HepG2 (cell line): Measurements from ENCODE around the gene DUSP22. TPM values are rescaled to one million over a fixed set of nuclear protein-coding genes. Genes with fewer than 3 reads are reported as not detected.

Source experiments
- ATAC-seq: fragments of 200-7000 bp; cut with Tn5 transposase; 3 replicates; pipeline ENCODE4 v1.9.1; 2020; ENCODE audit warnings: mild to moderate bottlenecking, moderate library complexity
- BruUV-seq: library from RNA; stranded (reverse); fragments of 400-500 nt; replicated peaks from 2 replicates; lab custom pipeline; 2021; lab: Mats Ljungman, UMichigan
- CTCF ChIA-PET: fragments of 300-600 bp; formaldehyde crosslinking; extraction: SDS; loops from one replicate; lab custom pipeline; 2021; ENCODE audit warnings: low total read pairs, inconsistent platforms, low intra/inter-chr PET ratio; lab: Yijun Ruan, JAX
- POLR2A ChIA-PET: fragments of 350-600 bp; sonication (Branson Sonifier 250); formaldehyde crosslinking; loops from one replicate; lab custom pipeline; 2020; ENCODE audit warnings: antibody characterized with exemption, inconsistent platforms; lab: Yijun Ruan, JAX
- DNase-seq: peaks from one replicate; pipeline ENCODE4 v3.0.0-alpha.2; 2015; ENCODE audit warnings: low spot score
- FAIRE-seq: peaks from 3 replicates; lab custom pipeline; 2011; peaks lifted over from hg19 to GRCh38; lab: Jason Lieb, UNC
- H2AFZ ChIP-seq: one replicate; pipeline ENCODE4 v1.6.1; 2011; ENCODE audit warnings: low read length, inconsistent platforms
- H3K27ac ChIP-seq: fragments of 300-600 bp; 3 replicates; pipeline ENCODE4 v1.8.0; 2011; ENCODE audit warnings: mixed run types, mild to moderate bottlenecking, mixed read lengths, low read length, inconsistent platforms; ENCODE audit not compliant: insufficient read depth; ENCODE audit errors: extremely low read length
- H3K27me3 ChIP-seq, 2 experiments: fragments of 200-600 bp in 1 of 2; 2 replicates in 1 of 2; 3 replicates in 1 of 2; pipeline versions ENCODE4 v1.6.0 to v1.8.0; 2011; ENCODE audit warnings: low read length in 2 of 2, mild to moderate bottlenecking in 2 of 2, moderate library complexity in 2 of 2, inconsistent platforms in 1 of 2; ENCODE audit not compliant: insufficient read depth in 2 of 2, control insufficient read depth in 1 of 2
- H3K36me3 ChIP-seq, 2 experiments: fragments of 200-600 bp in 1 of 2; replicated peaks in 1 of 2; 2 replicates in 1 of 2; 3 replicates in 1 of 2; pipeline versions ENCODE4 v1.5.1 to v1.8.0; 2011; ENCODE audit warnings: low read length in 2 of 2, inconsistent platforms in 1 of 2; ENCODE audit not compliant: insufficient read depth in 2 of 2, control insufficient read depth in 1 of 2
- H3K4me1 ChIP-seq: 2 replicates; pipeline ENCODE4 v1.5.1; 2012; ENCODE audit warnings: low read length, inconsistent platforms; ENCODE audit not compliant: insufficient read depth
- H3K4me2 ChIP-seq: 2 replicates; pipeline ENCODE4 v1.6.0; 2011; ENCODE audit warnings: low read depth, low read length, inconsistent platforms
- H3K4me3 ChIP-seq, 3 experiments: fragments of 200-600 bp in 1 of 3; sonication (generic), shearing (Covaris generic) in 1 of 3; replicated peaks in 1 of 3; 2 replicates each; pipeline ENCODE4 v1.5.1; 2011 to 2016; ENCODE audit warnings: low read length in 3 of 3, inconsistent platforms in 2 of 3, low read depth in 2 of 3, mild to moderate bottlenecking in 2 of 3, control low read depth in 1 of 3, mixed read lengths in 1 of 3; ENCODE audit not compliant: insufficient read depth in 1 of 3
- H3K79me2 ChIP-seq: one replicate; pipeline ENCODE4 v1.6.1; 2011; ENCODE audit warnings: low read length, inconsistent platforms; ENCODE audit not compliant: insufficient read depth
- H3K9ac ChIP-seq: 2 replicates; pipeline ENCODE4 v1.6.0; 2011; ENCODE audit warnings: mild to moderate bottlenecking, low read depth, low read length, inconsistent platforms; ENCODE audit not compliant: insufficient read depth
- H3K9me3 ChIP-seq: 2 replicates; pipeline ENCODE4 v1.5.1; 2012; ENCODE audit warnings: mild to moderate bottlenecking, low read length
- H4K20me1 ChIP-seq: 2 replicates; pipeline ENCODE4 v1.6.0; 2011; ENCODE audit warnings: inconsistent platforms, mild to moderate bottlenecking, low read length, moderate library complexity; ENCODE audit not compliant: insufficient read depth
- ELF1 ChIP-seq: sonication (generic); formaldehyde crosslinking; IDR thresholded peaks from 2 replicates; pipeline ENCODE4 v1.4.0; 2020; ENCODE audit warnings: missing genetic modification reagents
- GATA4 ChIP-seq: sonication (generic); IDR thresholded peaks from 2 replicates; pipeline ENCODE4 v1.6.1; 2016; ENCODE audit warnings: antibody characterized with exemption, low read depth, borderline replicate concordance
- HMG20A ChIP-seq: IDR thresholded peaks from 2 replicates; pipeline ENCODE4 v1.6.1; 2016; ENCODE audit warnings: borderline replicate concordance
- MED8 ChIP-seq: sonication (generic); formaldehyde crosslinking; IDR thresholded peaks from 2 replicates; pipeline ENCODE4 v1.8.1; 2023; ENCODE audit warnings: mild to moderate bottlenecking, missing genetic modification reagents; ENCODE audit not compliant: insufficient replicate concordance
- RAD51 ChIP-seq: fragments of 450-650 bp; IDR thresholded peaks from 2 replicates; pipeline ENCODE4 v1.6.1; 2016; ENCODE audit warnings: borderline replicate concordance
- RFXAP ChIP-seq: sonication (generic); formaldehyde crosslinking; IDR thresholded peaks from 2 replicates; pipeline ENCODE4 v1.4.0; 2020; ENCODE audit warnings: missing genetic modification reagents, borderline replicate concordance
- SMAD1 ChIP-seq: sonication (generic); formaldehyde crosslinking; IDR thresholded peaks from 2 replicates; pipeline ENCODE4 v1.4.0; 2020; ENCODE audit warnings: missing genetic modification reagents, low read depth, mild to moderate bottlenecking, borderline replicate concordance
- SOX6 ChIP-seq, 2 experiments: fragments of 450-650 bp in 1 of 2; sonication (generic) in 1 of 2; formaldehyde crosslinking in 1 of 2; IDR thresholded peaks; 2 replicates each; pipeline versions ENCODE4 v1.4.0 to v1.6.1; 2017 to 2020; ENCODE audit warnings: antibody characterized with exemption in 1 of 2, mild to moderate bottlenecking in 1 of 2, missing genetic modification reagents in 1 of 2
- SRSF4 ChIP-seq: fragments of 200-400 bp; formaldehyde crosslinking; IDR thresholded peaks from one replicate; pipeline ENCODE4 v1.6.1; 2018; ENCODE audit warnings: mild to moderate bottlenecking, low read depth, low read length, moderate library complexity; ENCODE audit not compliant: poor library complexity, severe bottlenecking
- TAF15 ChIP-seq: fragments of 200-400 bp; formaldehyde crosslinking; IDR thresholded peaks from one replicate; pipeline ENCODE4 v1.6.1; 2018; ENCODE audit warnings: mild to moderate bottlenecking, low read depth, low read length; ENCODE audit not compliant: poor library complexity, severe bottlenecking
- TEF ChIP-seq: sonication (generic); formaldehyde crosslinking; IDR thresholded peaks from 2 replicates; pipeline ENCODE4 v1.5.0; 2020; ENCODE audit warnings: missing genetic modification reagents
- TOE1 ChIP-seq: sonication (generic); formaldehyde crosslinking; IDR thresholded peaks from 2 replicates; pipeline ENCODE4 v1.4.0; 2020; ENCODE audit warnings: mild to moderate bottlenecking, missing genetic modification reagents
- ZNF253 ChIP-seq: sonication (generic); formaldehyde crosslinking; IDR thresholded peaks from 2 replicates; pipeline ENCODE4 v1.8.0; 2022; ENCODE audit warnings: mild to moderate bottlenecking, missing genetic modification reagents, borderline replicate concordance
- ZNF281 ChIP-seq: sonication (generic); formaldehyde crosslinking; IDR thresholded peaks from 2 replicates; pipeline ENCODE4 v1.4.0; 2020; ENCODE audit warnings: missing genetic modification reagents, borderline replicate concordance
- ZNF496 ChIP-seq: sonication (generic); formaldehyde crosslinking; IDR thresholded peaks from 2 replicates; pipeline ENCODE4 v1.8.1; 2023; ENCODE audit warnings: mild to moderate bottlenecking, moderate library complexity, missing genetic modification reagents; ENCODE audit not compliant: insufficient replicate concordance
- ZNF512 ChIP-seq: sonication (generic); formaldehyde crosslinking; IDR thresholded peaks from 2 replicates; pipeline ENCODE4 v1.4.0; 2020; ENCODE audit warnings: mild to moderate bottlenecking, missing genetic modification reagents
- ZNF800 ChIP-seq: sonication (generic); formaldehyde crosslinking; IDR thresholded peaks from 2 replicates; pipeline ENCODE4 v1.4.0; 2020; ENCODE audit warnings: missing genetic modification reagents
- WGBS: methylation state at CpG from one replicate; pipeline ENCODE4 v1.1.6; 2017; ENCODE audit warnings: low lambda C conversion rate; 5-methylcytosine and 5-hydroxymethylcytosine counted together
- in situ Hi-C: cut with HindIII; loops from 2 replicates; pipeline ENCODE4 v1.10.0; 2017; ENCODE audit warnings: low pct_unique_long_range_greater_than_20kb; ENCODE audit not compliant: extremely low pct_ligation_motif_present
- intact Hi-C: fragments of 100-400 bp; cut with micrococcal nuclease; formaldehyde crosslinking; loops from one replicate; pipeline ENCODE4 v1.10.0; 2022; ENCODE audit not compliant: unreplicated experiment
- polyA plus RNA-seq, 8 experiments: library from polyadenylated mRNA; depleted of rRNA in 3 of 8; stranded (reverse) in 7 of 8; unstranded in 1 of 8; fragments of >200 nt; fragmentation: Illumina TruSeq in 4 of 8; extraction: Trizol in 4 of 8; gene quantifications; 2 replicates each; pipeline versions ENCODE4 v1.2.1 to v1.2.3, GENCODE V29; 2011 to 2016; ENCODE audit warnings: low read depth in 4 of 8, missing spikeins in 1 of 8, mixed read lengths in 1 of 8; ENCODE audit not compliant: insufficient read depth in 1 of 8
- total RNA-seq, 5 experiments: library from RNA; depleted of rRNA; stranded (reverse); fragments of >200 nt; fragmentation: Illumina TruSeq; extraction: Trizol; gene quantifications; 2 replicates each; pipeline ENCODE4 v1.2.3, GENCODE V29; 2016; ENCODE audit warnings: low read depth in 1 of 5

Gene DUSP22
- total and polyA plus RNA-seq, 2 of the 13 experiments (the other 11 are each of a cell fraction or from before 2014, with no cell fraction given), result 20.2 to 32.8 TPM

- H3K27me3 ChIP-seq, result no peaks in the 10 kb centered on the region; a peak in 1 of 5 replicates
- no peak overlapping the region for H3K27ac ChIP-seq
- no peak overlapping the region for H3K9ac ChIP-seq
- peaks cover 16% of the 10 kb centered on the region for H3K4me1 ChIP-seq
- in situ Hi-C loops, result no loop called here
- no peak overlapping the region for H3K4me3 ChIP-seq
- H3K36me3 ChIP-seq, result peaks cover 0 to 1% of the 10 kb centered on the region in 2 experiments; a peak in 2 of 5 replicates
- no peak for TF ChIP-seq RAD51
- TF ChIP-seq TOE1, result no peak
- no peak for TF ChIP-seq RFXAP
- no peak for TF ChIP-seq ZNF253 (CRISPR knock-in tag)
- TF ChIP-seq SMAD1, result no peak
- TF ChIP-seq MED8 (CRISPR knock-in tag), result no peak
- no peak for TF ChIP-seq SOX6 (IDR thresholded peaks at IDR 0.05)
- no peak for TF ChIP-seq SOX6 (CRISPR knock-in tag; IDR thresholded peaks at IDR 0.05)
- no peak for TF ChIP-seq SRSF4
- TF ChIP-seq ZNF281 (CRISPR knock-in tag), result no peak
- no peak for TF ChIP-seq ZNF496 (CRISPR knock-in tag)
- no peak for TF ChIP-seq ZNF512
- no peak for TF ChIP-seq GATA4
- TF ChIP-seq TAF15, result no peak
- no peak for TF ChIP-seq TEF (CRISPR knock-in tag)
- TF ChIP-seq HMG20A (CRISPR knock-in tag), result no peak
- no peak for TF ChIP-seq ELF1 (CRISPR knock-in tag)
- no peak for TF ChIP-seq ZNF800 (CRISPR knock-in tag)
- ChIA-PET CTCF (no interaction called here), POLR2A (no interaction called here)
- no peak for DNase-seq
- H2AFZ ChIP-seq, result no peak overlapping the region
- intact Hi-C loops, result no loop called here
- no peaks in the 10 kb centered on the region for H3K9me3 ChIP-seq
- no peak for FAIRE-seq
- no TSS peak for BruUV-seq
- H4K20me1 ChIP-seq, result peaks cover 15% of the 10 kb centered on the region; the same call in 1 of the 2 replicates
- 66% methylated on average over 8 of the region's 8 CpGs for WGBS
- H3K79me2 ChIP-seq, result peaks cover 10% of the 10 kb centered on the region
- ATAC-seq, result no peak
- no peak overlapping the region for H3K4me2 ChIP-seq
Observed at GRCh38 chr6:301526-301925, 9.2 kb downstream of the DUSP22 start.
